Prostate gland (tissue), 2 donors: ENCODE data around the gene CORIN.

Experiments used
- POLR2AphosphoS5 ChIP-seq: sonication (generic); formaldehyde crosslinking; IDR thresholded peaks from one replicate; pipeline ENCODE4 v1.6.1; 2017; ENCODE audit warnings: antibody characterized with exemption
- TF ChIP-seq, protein P1 (sequence below), 4 experiments: fragments of 200-600 bp in 2 of 4; fragments of 450-650 bp in 2 of 4; sonication (generic) in 2 of 4; IDR thresholded peaks; 1 replicate in 3 of 4; 2 replicates in 1 of 4; pipeline ENCODE4 v1.5.1; 2016 to 2019; ENCODE audit warnings: antibody characterized with exemption in 4 of 4, mild to moderate bottlenecking in 2 of 4, moderate library complexity in 2 of 4

DNA sequence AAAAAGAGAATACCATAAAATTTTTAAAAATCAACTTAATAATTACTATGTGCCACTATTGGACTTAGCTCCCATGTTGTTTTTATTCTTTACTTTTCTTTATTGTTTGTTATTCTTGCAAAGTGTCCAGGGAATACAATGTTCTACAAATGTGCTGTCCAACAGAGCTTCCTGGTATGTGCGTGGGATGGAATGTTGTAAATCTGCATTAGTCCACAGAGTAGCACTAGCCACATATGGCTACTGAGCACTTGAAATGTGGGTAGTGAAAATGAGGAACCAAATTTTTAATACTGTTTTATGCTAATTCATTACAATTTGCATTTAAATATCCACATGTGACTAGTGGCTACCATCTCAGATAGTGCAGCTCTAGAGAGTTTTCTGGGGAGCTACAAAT is 14.3 kb upstream of the CORIN start:
- TF ChIP-seq, protein P1, sequence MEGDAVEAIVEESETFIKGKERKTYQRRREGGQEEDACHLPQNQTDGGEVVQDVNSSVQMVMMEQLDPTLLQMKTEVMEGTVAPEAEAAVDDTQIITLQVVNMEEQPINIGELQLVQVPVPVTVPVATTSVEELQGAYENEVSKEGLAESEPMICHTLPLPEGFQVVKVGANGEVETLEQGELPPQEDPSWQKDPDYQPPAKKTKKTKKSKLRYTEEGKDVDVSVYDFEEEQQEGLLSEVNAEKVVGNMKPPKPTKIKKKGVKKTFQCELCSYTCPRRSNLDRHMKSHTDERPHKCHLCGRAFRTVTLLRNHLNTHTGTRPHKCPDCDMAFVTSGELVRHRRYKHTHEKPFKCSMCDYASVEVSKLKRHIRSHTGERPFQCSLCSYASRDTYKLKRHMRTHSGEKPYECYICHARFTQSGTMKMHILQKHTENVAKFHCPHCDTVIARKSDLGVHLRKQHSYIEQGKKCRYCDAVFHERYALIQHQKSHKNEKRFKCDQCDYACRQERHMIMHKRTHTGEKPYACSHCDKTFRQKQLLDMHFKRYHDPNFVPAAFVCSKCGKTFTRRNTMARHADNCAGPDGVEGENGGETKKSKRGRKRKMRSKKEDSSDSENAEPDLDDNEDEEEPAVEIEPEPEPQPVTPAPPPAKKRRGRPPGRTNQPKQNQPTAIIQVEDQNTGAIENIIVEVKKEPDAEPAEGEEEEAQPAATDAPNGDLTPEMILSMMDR (IDR thresholded peaks at IDR 0.05) = no peak
- TF ChIP-seq POLR2AphosphoS5 = peak; percentile 90
